HCT116 (cell line): ENCODE data around the gene ABCD1. TPM values are rescaled to one million over a fixed set of nuclear protein-coding genes. Genes with fewer than 3 reads are reported as not detected.

ENCODE experiments used
- ATAC-seq: fragments of 200-7000 bp; cut with Tn5 transposase; 2 replicates; pipeline ENCODE4 v1.9.1; 2020; ENCODE audit warnings: mild to moderate bottlenecking, moderate library complexity
- BruUV-seq: library from RNA; stranded (reverse); fragments of 400-500 nt; replicated peaks from 2 replicates; lab custom pipeline; 2021; lab: Mats Ljungman, UMichigan
- CTCF ChIA-PET: fragments of 300-600 bp; sonication (Branson Sonifier 250); formaldehyde crosslinking; loops from one replicate; lab custom pipeline; 2021; ENCODE audit warnings: antibody characterized with exemption; lab: Charles Lee
- POLR2A ChIA-PET: fragments of 300-600, 350-600 bp; sonication (Branson Sonifier 250); formaldehyde crosslinking; loops from one replicate; lab custom pipeline; 2021; ENCODE audit warnings: antibody characterized with exemption; lab: Charles Lee
- RAD21 ChIA-PET, 2 experiments: fragments of 300-600 bp; sonication (Branson Sonifier 250); formaldehyde crosslinking; loops; one replicate each; lab custom pipeline; 2023; ENCODE audit warnings: low total read pairs in 2 of 2; ENCODE audit not compliant: uncharacterized antibody in 2 of 2, unreplicated experiment in 2 of 2, low non-redundant PET in 1 of 2; lab: Charles Lee
- DNase-seq: peaks from one replicate; pipeline ENCODE4 v3.0.0-alpha.2; 2010; ENCODE audit warnings: low read depth, low spot score
- H2AFZ ChIP-seq: fragments of 200-600 bp; shearing (Covaris generic), sonication (generic); 2 replicates; pipeline ENCODE4 v1.6.1; 2017; ENCODE audit warnings: low read depth, mixed run types, mixed read lengths, antibody characterized with exemption, low read length; ENCODE audit not compliant: poor library complexity, severe bottlenecking
- H3K27ac ChIP-seq: 2 replicates; pipeline ENCODE4 v1.5.1; 2012; ENCODE audit warnings: low read depth, low read length
- H3K27me3 ChIP-seq: fragments of 200-600 bp; sonication (generic); 2 replicates; pipeline ENCODE4 v1.6.1; 2016; ENCODE audit warnings: mixed run types, low read length, mixed read lengths; ENCODE audit not compliant: insufficient read depth
- H3K36me3 ChIP-seq, 2 experiments: fragments of 200-500 bp in 1 of 2; fragments of 200-600 bp in 1 of 2; sonication (Bioruptor generic) in 1 of 2; sonication (generic) in 1 of 2; 2 replicates each; pipeline versions ENCODE4 v1.5.1 to v1.6.1; 2014 to 2016; ENCODE audit warnings: low read length in 2 of 2, inconsistent platforms in 1 of 2, mixed read lengths in 1 of 2, mixed run types in 1 of 2; ENCODE audit not compliant: insufficient read depth in 2 of 2, control insufficient read depth in 1 of 2
- H3K4me1 ChIP-seq, 2 experiments: fragments of 200-600 bp in 1 of 2; sonication (generic) in 1 of 2; 2 replicates each; pipeline versions ENCODE4 v1.5.1 to v1.6.1; 2012 to 2017; ENCODE audit warnings: low read length in 2 of 2, inconsistent platforms in 1 of 2, mild to moderate bottlenecking in 1 of 2, mixed read lengths in 1 of 2, mixed run types in 1 of 2, moderate library complexity in 1 of 2; ENCODE audit not compliant: insufficient read depth in 2 of 2, control insufficient read depth in 1 of 2
- H3K4me2 ChIP-seq: fragments of 200-600 bp; sonication (generic); 2 replicates; pipeline ENCODE4 v1.6.1; 2017; ENCODE audit warnings: mixed run types, low read length, mixed read lengths
- H3K4me3 ChIP-seq, 2 experiments: fragments of 200-600 bp in 1 of 2; sonication (generic) in 1 of 2; replicated peaks in 1 of 2; 2 replicates each; pipeline ENCODE4 v1.5.1; 2011 to 2016; ENCODE audit warnings: low read length in 2 of 2, control low read depth in 1 of 2, low read depth in 1 of 2, mild to moderate bottlenecking in 1 of 2, mixed read lengths in 1 of 2, mixed run types in 1 of 2
- H3K79me2 ChIP-seq: fragments of 200-600 bp; sonication (generic); 2 replicates; pipeline ENCODE4 v1.6.1; 2017; ENCODE audit warnings: mild to moderate bottlenecking, mixed run types, low read length, moderate library complexity, mixed read lengths; ENCODE audit not compliant: insufficient read depth
- H3K9ac ChIP-seq: fragments of 200-600 bp; sonication (generic); 2 replicates; pipeline ENCODE4 v1.6.1; 2016; ENCODE audit warnings: low read length, mixed read lengths
- H3K9me2 ChIP-seq: fragments of 200-600 bp; sonication (generic), shearing (Covaris generic); 2 replicates; pipeline ENCODE4 v1.6.1; 2017; ENCODE audit warnings: mixed run types, mild to moderate bottlenecking, moderate library complexity; ENCODE audit not compliant: insufficient read depth
- H3K9me3 ChIP-seq, 2 experiments: fragments of 200-500 bp in 1 of 2; fragments of 200-600 bp in 1 of 2; sonication (Bioruptor generic) in 1 of 2; sonication (generic) in 1 of 2; 2 replicates each; pipeline ENCODE4 v1.6.1; 2014 to 2017; ENCODE audit warnings: low read length in 2 of 2, mixed read lengths in 2 of 2, inconsistent platforms in 1 of 2, low read depth in 1 of 2, mild to moderate bottlenecking in 1 of 2, mixed run types in 1 of 2, moderate library complexity in 1 of 2; ENCODE audit not compliant: control insufficient read depth in 1 of 2, insufficient read depth in 1 of 2
- H4K20me1 ChIP-seq: fragments of 200-600 bp; sonication (generic), shearing (Covaris generic); 2 replicates; pipeline ENCODE4 v1.6.1; 2017; ENCODE audit warnings: mixed run types, mild to moderate bottlenecking, moderate library complexity; ENCODE audit not compliant: insufficient read depth
- ATF3 ChIP-seq: IDR thresholded peaks from 2 replicates; pipeline ENCODE4 v1.6.1; 2012
- CBX3 ChIP-seq: IDR thresholded peaks from 2 replicates; pipeline ENCODE4 v1.6.1; 2012; ENCODE audit warnings: low read depth
- CEBPB ChIP-seq: IDR thresholded peaks from 2 replicates; pipeline ENCODE4 v1.6.1; 2012; ENCODE audit warnings: low read depth
- EZH2 ChIP-seq: fragments of 200-600 bp; sonication (generic); IDR thresholded peaks from 2 replicates; pipeline ENCODE4 v1.6.1; 2017; ENCODE audit warnings: antibody characterized with exemption, mixed run types
- EZH2phosphoT487 ChIP-seq: fragments of 200-600 bp; IDR thresholded peaks from 2 replicates; pipeline ENCODE4 v1.6.1; 2018; ENCODE audit warnings: antibody characterized with exemption, borderline replicate concordance
- FOSL1 ChIP-seq: IDR thresholded peaks from 2 replicates; pipeline ENCODE4 v1.6.1; 2012; ENCODE audit warnings: low read depth
- JUND ChIP-seq: IDR thresholded peaks from 2 replicates; pipeline ENCODE4 v1.6.1; 2012
- MAX ChIP-seq: IDR thresholded peaks from 2 replicates; pipeline ENCODE4 v1.6.1; 2012
- POLR2AphosphoS5 ChIP-seq: IDR thresholded peaks from 2 replicates; pipeline ENCODE4 v1.6.1; 2011; ENCODE audit warnings: mild to moderate bottlenecking, low read depth, low read length, moderate library complexity
- SIN3A ChIP-seq: IDR thresholded peaks from 2 replicates; pipeline ENCODE4 v1.6.1; 2012; ENCODE audit warnings: low read depth
- SRF ChIP-seq: IDR thresholded peaks from 2 replicates; pipeline ENCODE4 v1.6.1; 2012; ENCODE audit warnings: low read depth
- TCF7L2 ChIP-seq: IDR thresholded peaks from 2 replicates; pipeline ENCODE4 v1.7.0; 2011; ENCODE audit warnings: borderline replicate concordance, inconsistent platforms; ENCODE audit not compliant: insufficient read depth, insufficient read length; ENCODE audit errors: extremely low read depth
- YY1 ChIP-seq: IDR thresholded peaks from 2 replicates; pipeline ENCODE4 v1.6.1; 2011; ENCODE audit warnings: low read length, low read depth, moderate library complexity, mild to moderate bottlenecking; ENCODE audit not compliant: insufficient replicate concordance; ENCODE audit errors: extremely low read depth
- ZBTB33 ChIP-seq: IDR thresholded peaks from 2 replicates; pipeline ENCODE4 v1.6.1; 2011; ENCODE audit warnings: mild to moderate bottlenecking, low read length, moderate library complexity; ENCODE audit not compliant: insufficient replicate concordance; ENCODE audit errors: extremely low read depth
- ZFX ChIP-seq: fragments of 450-650 bp; IDR thresholded peaks from 2 replicates; pipeline ENCODE4 v1.6.1; 2017
- ZNF274 ChIP-seq: fragments of 200-500 bp; sonication (Bioruptor generic); IDR thresholded peaks from 2 replicates; pipeline ENCODE4 v1.6.1; 2014; ENCODE audit warnings: mild to moderate bottlenecking, low read depth, low read length, inconsistent platforms
- intact Hi-C: fragments of 100-400 bp; cut with micrococcal nuclease; formaldehyde crosslinking; loops from 2 replicates; pipeline ENCODE4 v1.10.0; 2022
- total RNA-seq: library from RNA; stranded (reverse); gene quantifications from one replicate; pipeline ENCODE4 v1.2.1, GENCODE V29; 2021; ENCODE audit not compliant: unreplicated experiment
- TF ChIP-seq, protein P1 (sequence below): IDR thresholded peaks from 2 replicates; pipeline ENCODE4 v1.6.1; 2012; ENCODE audit warnings: low read depth

The ABCD1 gene
- total RNA-seq, 1 experiment from 2014 or later: 7.1 TPM

DNA sequence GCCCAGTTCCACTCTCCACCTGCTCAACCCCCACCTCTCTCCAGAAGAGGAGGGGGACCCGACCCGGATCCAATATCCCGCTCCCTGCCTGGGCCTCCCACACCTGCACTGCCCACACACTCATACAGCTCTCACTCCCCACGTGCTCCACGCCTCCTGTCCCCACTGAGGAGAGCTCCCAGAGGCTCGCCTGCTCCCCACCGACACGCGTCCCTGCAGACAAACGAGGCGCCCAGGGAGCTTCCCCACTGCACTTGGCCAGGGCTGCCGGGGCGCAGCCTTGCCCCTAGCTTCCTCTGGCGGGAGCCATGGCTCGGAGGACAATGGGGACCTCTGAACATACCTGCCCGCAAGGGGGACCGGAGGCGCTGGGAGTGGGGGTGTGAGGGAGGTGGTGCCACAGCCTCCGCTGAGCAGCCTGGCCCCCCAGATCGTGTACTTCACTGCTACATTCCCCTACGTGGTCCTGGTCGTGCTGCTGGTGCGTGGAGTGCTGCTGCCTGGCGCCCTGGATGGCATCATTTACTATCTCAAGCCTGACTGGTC, 32.0 kb upstream of the ABCD1 start:
- Histone ChIP-seq H2AFZ (no peak overlapping the region), H3K4me3 (no peak overlapping the region), H3K27ac (no peak overlapping the region; the same call in 1 of the 2 replicates), H3K9ac (no peak overlapping the region), H3K4me2 (no peak overlapping the region), H4K20me1 (no peaks in the 10 kb centered on the region), H3K79me2 (peaks cover 22% of the 10 kb centered on the region), H3K36me3 (no peaks in the 10 kb centered on the region), H3K9me3 (no peaks in the 10 kb centered on the region), H3K27me3 (no peaks in the 10 kb centered on the region), H3K4me1 (peaks cover 4 to 10% of the 10 kb centered on the region in 2 experiments; a peak in 3 of 4 replicates), H3K9me2 (no peaks in the 10 kb centered on the region)
- ChIA-PET CTCF (no interaction called here), POLR2A (no interaction called here), RAD21 (no interaction called here)
- DNase-seq (no peak), ATAC-seq (no peak)
- TF ChIP-seq TCF7L2 (no peak), ZFX (no peak), YY1 (no peak), ATF3 (no peak), POLR2AphosphoS5 (no peak), FOSL1 (no peak), SRF (no peak), EZH2phosphoT487 (no peak), CEBPB (no peak), CBX3 (no peak), ZNF274 (no peak), EZH2 (no peak), ZBTB33 (no peak), MAX (no peak), SIN3A (no peak), JUND (no peak)
- TF ChIP-seq, protein P1, sequence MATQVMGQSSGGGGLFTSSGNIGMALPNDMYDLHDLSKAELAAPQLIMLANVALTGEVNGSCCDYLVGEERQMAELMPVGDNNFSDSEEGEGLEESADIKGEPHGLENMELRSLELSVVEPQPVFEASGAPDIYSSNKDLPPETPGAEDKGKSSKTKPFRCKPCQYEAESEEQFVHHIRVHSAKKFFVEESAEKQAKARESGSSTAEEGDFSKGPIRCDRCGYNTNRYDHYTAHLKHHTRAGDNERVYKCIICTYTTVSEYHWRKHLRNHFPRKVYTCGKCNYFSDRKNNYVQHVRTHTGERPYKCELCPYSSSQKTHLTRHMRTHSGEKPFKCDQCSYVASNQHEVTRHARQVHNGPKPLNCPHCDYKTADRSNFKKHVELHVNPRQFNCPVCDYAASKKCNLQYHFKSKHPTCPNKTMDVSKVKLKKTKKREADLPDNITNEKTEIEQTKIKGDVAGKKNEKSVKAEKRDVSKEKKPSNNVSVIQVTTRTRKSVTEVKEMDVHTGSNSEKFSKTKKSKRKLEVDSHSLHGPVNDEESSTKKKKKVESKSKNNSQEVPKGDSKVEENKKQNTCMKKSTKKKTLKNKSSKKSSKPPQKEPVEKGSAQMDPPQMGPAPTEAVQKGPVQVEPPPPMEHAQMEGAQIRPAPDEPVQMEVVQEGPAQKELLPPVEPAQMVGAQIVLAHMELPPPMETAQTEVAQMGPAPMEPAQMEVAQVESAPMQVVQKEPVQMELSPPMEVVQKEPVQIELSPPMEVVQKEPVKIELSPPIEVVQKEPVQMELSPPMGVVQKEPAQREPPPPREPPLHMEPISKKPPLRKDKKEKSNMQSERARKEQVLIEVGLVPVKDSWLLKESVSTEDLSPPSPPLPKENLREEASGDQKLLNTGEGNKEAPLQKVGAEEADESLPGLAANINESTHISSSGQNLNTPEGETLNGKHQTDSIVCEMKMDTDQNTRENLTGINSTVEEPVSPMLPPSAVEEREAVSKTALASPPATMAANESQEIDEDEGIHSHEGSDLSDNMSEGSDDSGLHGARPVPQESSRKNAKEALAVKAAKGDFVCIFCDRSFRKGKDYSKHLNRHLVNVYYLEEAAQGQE: no peak
- intact Hi-C loops: no loop called here
- no TSS peak for BruUV-seq
